Choroid plexus epithelial cell (primary cell): ENCODE data around the gene FOXC2.

ENCODE experiments used
- DNase-seq: peaks from one replicate; pipeline ENCODE4 v3.0.0-alpha.2; 2010; ENCODE audit warnings: low read depth
- H3K4me3 ChIP-seq: 2 replicates; pipeline ENCODE4 v1.5.1; 2011; ENCODE audit warnings: low read depth, mild to moderate bottlenecking, control low read depth, low read length, moderate library complexity
- TF ChIP-seq, protein P1 (sequence below): conservative IDR thresholded peaks from 2 replicates; pipeline ENCODE4 v1.5.1; 2011; ENCODE audit warnings: low read depth, mild to moderate bottlenecking, control low read depth, inconsistent platforms, low read length, moderate library complexity

FOXC2 gene

DNA sequence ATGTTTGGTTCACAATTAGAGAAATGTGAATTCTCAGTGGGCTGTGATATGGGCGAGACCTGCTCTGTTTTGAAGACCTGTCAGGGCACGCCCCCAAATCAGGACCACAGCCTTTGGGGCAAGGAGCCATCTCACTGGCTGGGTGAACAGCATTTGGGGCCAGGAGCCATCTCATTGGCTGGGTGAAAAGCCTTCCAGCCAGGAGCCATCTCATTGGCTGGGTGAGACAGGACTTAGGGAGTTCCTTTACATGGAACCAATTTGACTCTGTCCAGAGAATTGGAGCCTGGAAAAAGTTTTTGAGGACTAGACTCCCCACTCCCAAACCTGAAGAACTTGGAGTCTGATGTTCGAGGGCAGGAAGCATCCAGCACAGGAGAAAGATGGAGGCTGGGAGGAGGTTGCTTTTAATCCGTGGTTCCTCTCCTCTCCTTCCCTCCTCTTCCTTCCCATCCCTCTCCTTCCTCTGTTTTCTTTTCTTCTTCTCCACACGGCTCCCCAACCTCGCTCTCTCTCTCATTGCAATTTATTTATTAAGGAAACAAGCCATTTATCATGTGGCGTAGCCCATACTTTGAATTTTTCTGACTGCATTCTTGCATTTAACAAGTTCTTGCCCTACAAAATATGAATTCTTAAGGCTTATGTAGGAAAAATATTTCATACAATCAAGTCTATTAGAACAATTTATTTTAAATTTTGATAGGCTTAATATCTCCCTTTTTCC lies 31.4 kb downstream of the FOXC2 start:
- H3K4me3 ChIP-seq, result no peak overlapping the region
- DNase-seq, result no peak
- TF ChIP-seq, protein P1, sequence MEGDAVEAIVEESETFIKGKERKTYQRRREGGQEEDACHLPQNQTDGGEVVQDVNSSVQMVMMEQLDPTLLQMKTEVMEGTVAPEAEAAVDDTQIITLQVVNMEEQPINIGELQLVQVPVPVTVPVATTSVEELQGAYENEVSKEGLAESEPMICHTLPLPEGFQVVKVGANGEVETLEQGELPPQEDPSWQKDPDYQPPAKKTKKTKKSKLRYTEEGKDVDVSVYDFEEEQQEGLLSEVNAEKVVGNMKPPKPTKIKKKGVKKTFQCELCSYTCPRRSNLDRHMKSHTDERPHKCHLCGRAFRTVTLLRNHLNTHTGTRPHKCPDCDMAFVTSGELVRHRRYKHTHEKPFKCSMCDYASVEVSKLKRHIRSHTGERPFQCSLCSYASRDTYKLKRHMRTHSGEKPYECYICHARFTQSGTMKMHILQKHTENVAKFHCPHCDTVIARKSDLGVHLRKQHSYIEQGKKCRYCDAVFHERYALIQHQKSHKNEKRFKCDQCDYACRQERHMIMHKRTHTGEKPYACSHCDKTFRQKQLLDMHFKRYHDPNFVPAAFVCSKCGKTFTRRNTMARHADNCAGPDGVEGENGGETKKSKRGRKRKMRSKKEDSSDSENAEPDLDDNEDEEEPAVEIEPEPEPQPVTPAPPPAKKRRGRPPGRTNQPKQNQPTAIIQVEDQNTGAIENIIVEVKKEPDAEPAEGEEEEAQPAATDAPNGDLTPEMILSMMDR, result no peak

DNA sequence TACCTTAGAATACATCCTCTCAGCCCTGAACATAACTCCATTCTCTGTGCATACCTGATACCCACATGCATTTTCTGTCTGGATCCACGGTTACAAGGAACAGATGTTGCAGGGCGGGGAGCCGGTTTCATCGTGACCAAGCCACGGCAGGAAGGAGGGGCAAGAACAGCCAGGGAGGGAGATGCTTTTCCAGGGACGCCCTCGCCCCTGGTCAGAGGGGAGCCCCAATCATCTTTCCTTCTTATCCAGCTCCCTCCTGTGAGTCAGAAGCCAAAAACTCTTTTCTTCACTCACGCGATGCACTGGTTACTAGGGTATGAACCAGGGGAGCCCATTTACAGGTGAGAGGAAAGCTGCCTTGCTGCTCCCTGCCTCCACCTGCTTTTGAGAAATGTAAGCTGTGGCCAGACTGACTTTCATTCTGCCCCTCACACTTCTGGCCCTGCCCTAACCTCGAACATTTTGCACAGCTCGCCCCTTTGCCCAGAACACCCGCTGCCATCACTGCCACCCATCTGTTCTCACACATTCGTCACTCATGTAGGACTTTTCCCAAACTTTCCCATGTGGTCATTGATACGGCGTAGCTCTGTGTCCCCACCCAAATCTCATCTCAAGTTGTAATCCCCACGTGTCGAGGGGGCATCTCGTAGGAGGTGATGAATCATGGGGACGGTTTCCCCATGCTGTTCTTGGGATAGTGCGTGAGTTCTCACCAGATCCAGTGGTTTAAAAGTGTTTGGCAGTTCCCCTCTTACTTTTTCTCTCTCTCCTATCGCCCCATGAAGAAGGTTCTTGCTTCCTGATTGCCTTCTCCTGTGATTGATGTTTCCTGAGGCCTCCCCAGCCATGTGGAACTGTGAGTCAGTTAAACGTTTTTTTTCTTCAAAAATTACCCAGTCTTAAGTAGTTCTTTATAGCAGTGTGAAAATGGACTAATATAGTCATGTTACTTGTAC lies 32.3 kb downstream of the FOXC2 start:
- TF ChIP-seq, protein P1, result no peak
- DNase-seq, result no peak
- no peak overlapping the region for H3K4me3 ChIP-seq

DNA sequence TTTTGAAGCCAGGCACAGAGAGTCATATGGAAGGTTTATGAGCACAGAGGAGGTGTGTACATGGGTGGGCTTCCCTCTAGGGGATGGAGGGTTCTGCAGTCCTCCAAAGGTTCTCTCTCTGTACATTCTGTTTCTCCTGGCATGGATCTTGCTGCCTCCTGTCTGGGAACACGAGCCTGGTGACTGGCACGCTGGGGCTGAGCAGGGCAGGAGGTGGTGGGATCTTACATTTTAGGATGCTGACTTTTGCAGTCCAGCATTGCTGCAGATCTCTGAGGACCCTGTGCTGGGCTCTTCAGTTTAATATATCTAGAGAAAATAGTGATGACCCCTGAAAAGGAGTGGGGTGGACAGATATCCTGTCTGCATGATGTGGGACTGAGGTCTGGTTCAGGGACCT lies 34.7 kb downstream of the FOXC2 start:
- DNase-seq, result no peak
- TF ChIP-seq, protein P1, result no peak
- no peak overlapping the region for H3K4me3 ChIP-seq

DNA sequence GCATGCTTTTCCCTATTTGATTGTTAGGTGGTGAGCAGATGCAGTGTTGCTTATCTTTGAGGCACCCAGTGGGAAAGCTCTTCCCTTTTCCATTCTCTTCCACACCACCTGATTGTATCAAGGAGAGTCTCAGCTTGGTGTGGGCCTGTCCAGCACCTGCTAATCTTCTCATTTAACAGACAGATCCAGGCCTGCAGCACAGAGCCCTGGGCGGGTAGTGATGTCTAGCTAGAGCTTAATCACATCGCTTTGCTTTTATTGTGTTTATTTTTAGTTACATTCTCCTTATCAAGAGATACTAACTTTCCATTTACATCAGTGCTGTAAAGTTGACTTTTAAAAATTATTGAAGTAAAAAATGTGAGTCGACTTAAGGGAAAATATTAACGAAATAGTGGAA lies 35.9 kb downstream of the FOXC2 start:
- H3K4me3 ChIP-seq, result no peak overlapping the region
- no peak for DNase-seq
- TF ChIP-seq, protein P1, result no peak

DNA sequence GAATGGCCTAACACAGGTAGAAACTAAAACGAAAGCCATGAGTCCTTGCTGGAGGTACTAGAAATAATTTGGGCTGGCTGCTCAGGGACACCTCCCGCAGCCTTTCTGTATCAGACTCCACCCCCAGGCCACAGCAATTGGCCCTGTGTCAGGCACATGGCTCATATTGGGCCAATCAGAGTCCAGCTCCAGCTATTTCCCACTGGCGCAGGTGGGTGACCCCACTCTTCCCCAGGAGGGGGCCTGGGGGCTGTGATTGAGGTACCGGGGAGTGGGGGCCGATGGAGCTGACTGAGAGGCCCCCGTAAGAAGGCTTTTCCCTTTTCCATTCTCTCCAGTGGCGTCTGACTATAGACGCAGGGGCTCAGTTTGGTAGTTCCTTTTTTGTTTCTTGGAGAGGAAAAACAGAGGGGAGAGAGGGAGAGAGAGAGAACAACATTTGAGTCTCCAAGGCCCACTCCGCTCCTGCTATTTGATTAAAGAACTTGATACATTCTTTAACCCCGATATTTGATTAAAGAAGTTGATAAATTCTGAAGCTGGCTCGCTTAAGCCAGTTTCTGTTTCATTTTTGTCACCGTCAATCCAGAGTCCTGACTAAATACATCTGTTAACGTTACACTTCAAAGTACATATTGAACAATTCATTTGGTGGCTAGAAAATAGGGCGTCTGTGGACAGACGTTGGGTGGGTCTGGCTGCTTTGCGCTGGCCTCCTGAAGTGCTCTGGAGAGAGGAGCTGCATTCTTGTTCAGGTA lies 38.0 kb downstream of the FOXC2 start:
- no peak overlapping the region for H3K4me3 ChIP-seq
- TF ChIP-seq, protein P1, result no peak
- no peak for DNase-seq

DNA sequence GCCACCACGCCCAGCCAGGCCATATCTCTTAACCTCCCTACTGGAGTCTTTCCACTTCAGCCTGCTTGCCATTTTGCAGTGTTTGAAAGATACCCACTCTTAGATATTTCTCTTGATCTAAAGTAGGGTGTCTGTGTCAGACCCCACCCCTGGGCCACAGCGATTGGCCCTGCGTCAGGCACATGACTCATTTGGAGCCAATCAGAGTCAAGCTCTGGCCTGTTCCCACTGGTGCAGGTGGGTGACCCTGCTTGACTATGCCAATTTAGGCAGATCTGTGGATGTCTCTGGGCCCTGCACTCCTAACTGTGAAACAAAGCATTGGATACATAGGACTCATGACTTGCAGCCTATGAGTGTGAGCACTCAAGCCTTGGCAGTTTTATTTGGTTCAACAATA lies 39.3 kb downstream of the FOXC2 start:
- TF ChIP-seq, protein P1, result no peak
- DNase-seq, result no peak

More for the DNA sequence above, 39.3 kb downstream of the FOXC2 start:
- no peak overlapping the region for H3K4me3 ChIP-seq
